Measurements from ENCODE around the gene AMT.

The AMT gene

DNA sequence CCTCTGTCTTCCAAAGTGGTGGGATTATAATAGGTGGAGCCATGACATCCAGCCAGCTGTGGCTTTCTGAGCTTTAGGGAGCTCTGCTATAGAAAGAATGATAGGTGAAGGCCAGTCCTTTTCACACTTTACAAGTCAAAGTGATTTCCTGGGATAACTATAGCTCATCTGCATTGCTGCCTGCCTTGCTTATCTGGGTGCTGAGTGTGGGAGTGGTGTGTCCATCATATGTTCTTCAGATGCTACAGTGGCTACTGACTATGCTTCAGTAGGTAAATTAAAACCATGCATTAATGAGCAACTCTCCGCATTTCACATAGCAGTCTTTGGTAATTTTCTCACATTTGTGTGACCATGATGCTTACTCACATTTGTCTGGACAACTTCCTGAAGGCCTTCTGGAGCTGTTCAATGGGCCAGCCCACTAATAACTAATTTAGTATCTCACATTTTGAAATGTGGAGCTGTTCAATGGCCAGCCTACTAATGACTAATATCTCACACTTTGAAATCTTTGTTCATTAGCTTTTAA is 33.9 kb downstream of the AMT start:
- DNase-seq (ENCODE audit: low spot score) = no peak

DNA sequence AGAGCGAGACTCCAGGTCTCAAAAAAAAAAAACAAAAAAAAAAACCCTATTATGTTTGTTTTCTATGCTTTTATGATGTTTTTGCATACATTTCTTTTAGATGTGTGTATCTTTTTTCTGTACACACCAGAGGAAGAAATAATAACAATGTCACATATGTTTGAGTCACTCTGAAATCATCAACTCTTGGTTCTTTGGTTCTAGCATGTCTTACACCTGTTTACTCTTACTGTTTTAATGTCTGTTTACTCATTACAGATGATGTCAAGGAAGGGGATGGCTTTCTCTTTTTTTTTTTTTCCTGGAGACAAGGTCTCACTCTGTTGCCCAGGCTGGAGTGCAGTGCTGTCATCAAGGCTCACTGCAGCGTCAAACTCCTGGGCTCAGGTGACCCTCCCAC is 34.6 kb downstream of the AMT start:
- no peak for DNase-seq (ENCODE audit: low spot score)

DNA sequence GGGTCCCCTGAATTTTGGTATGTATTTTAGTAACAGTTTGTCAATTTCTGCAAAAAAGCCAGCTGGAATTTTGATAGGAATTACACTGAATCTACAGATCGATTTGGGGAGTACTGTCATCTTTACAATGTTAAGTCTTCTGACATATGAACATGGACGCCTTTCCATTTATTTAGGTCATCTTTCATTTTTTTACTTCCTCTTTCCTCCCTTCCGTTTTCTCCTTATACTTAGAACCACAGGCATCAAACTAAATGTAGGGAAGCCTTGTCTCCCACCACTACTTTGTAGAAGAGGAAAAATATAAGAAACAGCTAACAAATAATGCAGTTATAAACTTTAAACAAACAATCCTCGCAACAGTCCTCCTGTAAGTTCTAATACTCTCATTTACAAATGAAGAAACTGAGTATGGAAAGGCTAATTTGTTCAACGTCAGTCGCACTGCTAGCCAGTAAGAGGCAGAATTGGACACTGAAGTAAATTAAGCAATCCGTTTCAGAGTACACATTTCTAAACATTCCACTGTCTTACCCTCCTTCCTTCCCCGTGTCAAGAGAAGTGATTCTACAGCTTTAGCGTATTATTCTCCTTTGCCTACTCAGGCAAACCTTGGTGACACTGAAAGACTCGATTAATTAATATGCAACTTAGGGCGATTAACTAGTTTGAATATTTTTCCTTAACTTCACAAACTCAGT is 36.1 kb downstream of the AMT start:
- no peak for DNase-seq (ENCODE audit: low spot score)

DNA sequence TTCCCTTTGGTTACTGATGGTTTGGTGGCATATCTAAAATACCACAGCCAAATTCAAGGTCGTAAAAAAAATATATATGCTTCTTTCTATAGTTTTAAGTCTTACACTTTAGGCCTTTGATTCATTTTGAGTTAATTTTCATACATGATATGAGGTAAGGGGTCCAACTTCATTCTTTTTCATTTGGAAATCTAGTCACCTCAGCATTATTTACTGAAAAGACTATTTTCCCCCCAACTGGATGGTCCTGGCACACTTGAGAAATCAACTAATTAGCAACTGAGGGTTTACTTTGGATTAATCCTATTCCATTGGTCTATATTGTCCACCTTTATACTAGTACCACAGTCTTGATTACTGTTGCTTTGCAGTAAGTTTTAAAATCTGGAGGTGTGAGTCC is 36.7 kb downstream of the AMT start:
- DNase-seq (ENCODE audit: low spot score) = no peak

DNA sequence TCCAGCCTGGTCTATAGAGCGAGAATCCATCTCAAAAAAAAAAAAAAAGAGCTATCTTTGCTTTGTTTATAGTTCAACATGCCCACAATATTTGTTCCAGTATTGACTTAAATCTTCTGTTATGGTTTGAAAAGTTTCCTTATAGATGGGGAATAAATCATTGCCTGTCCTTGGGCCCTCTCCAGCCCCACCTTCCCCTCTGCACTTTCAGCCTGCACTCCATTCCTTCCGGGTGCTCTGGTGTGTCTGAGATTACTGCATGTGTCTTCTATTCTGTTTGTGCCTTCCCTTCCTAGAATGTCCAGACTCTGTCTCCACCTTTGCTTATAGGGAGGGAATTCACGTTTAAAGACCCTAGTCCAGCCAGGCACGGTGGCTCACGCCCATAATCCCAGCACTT is 38.9 kb downstream of the AMT start:
- no peak for DNase-seq (ENCODE audit: low spot score)

DNA sequence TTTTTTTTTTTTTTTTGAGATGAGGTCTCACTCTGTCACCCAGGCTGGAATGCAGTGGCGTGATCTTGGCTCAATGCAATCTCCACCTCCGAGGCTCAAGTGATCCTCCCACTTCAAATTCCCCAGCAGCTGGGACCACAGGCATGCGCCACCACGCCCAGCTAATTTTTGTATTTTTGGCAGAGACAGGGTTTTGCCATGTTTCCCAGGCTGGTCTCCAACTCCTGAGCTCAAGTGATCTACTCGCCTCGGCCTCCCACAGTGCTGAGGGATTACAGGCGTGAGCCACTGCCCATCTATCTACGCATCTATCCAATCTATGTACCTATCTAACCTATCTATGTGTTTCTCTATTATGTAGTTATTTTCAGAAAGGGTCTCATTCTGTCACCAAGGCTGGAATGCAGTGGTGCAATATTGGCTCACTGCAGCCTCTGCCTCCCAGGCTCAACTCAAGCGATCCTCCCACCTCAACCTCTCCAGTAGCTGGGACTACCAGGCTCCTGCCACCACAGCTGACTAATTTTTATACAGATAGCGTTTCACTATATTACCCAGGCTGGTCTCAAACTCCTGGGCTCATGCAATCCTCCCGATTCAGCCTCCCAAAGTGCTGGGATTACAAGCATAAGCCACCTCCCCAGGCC is 43.9 kb downstream of the AMT start:
- DNase-seq (ENCODE audit: low spot score) = no peak

DNA sequence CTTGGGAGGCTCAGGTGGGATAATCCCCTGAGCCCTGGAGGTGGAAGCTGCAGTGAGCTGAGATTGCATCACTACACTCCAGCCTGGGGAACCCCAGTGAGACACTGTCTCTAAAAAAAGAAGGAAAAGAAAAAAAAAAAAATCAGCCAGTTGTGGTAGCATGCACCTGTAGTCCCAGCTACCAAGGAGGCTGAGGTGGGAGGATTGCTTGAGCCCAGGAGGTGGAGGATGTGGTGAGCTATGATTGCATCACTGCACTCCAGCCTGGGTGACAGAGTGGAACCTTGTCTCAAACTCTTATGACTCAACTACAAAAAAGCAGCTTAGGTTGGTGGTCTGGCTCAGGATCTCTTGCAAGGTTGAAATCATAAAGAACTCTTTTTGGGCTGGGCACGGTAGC is 44.8 kb downstream of the AMT start:
- no peak for DNase-seq (ENCODE audit: low spot score)

DNA sequence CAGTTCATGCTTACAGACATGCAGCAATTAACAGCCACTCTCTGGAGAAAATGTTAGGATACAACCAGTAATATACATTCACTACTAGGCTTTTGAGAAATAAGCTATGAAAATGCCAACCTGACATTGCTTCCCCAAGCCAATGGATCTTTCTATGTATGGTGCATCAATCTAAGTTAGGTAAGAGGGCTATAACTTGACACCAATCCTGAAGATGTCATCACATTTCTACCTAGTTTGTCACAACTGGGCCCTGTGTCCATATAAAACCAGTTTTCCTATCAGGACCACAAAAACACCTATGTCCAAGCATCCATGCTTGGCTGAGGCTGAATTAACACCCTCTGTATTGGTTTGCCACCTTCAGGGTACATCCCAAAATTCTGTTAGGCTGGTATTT is 50.3 kb downstream of the AMT start:
- DNase-seq (ENCODE audit: low spot score) = no peak

DNA sequence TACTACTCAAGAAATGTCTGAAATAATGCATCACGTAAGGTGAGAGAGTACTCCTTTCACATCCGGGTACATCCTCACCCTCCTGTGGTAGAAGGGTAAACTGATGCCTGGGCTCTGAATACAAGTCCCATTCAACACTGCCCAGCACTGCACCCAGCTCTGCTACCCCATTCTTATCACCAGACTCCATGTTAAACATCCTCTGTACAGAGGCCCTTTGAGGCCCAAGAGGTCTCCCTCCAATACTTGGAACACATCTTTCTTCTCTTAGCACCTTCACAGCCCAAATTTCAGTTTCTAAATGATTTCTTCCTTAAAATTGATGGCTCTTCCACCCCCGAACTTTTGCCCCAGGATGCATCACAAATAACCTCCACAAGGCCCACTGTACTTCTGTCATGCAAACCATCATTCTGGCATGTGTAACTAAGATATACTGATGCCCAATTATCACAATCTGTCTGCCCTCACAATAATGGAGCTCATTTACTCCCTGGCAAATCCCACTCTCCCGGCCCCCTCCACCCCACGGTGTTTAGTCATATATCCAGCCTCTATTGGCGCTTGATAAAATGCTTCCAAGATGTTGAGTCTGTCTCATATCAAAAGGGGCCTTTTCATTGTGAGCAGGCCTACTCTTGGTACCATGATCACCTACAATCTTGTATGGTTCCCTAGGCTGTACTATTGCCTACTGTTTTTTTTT is 51.5 kb downstream of the AMT start:
- DNase-seq (ENCODE audit: low spot score) = no peak
